HG02610 (cell line): ENCODE results near the gene GH1.
A peak's percentile ranks its signal among the peaks of the same experiment; 100 is the strongest.
"Not testable (repeated sequence)": the region's sequence is repeated elsewhere in the genome, so short reads cannot be mapped to it uniquely, and the experiment has no call there.

ENCODE experiments used
- ATAC-seq: cut with Tn5 transposase; IDR thresholded peaks from one replicate; pipeline ENCODE4 v1.9.1; 2021; ENCODE audit warnings: mild to moderate bottlenecking, moderate library complexity; ENCODE audit not compliant: unreplicated experiment

The GH1 gene

DNA sequence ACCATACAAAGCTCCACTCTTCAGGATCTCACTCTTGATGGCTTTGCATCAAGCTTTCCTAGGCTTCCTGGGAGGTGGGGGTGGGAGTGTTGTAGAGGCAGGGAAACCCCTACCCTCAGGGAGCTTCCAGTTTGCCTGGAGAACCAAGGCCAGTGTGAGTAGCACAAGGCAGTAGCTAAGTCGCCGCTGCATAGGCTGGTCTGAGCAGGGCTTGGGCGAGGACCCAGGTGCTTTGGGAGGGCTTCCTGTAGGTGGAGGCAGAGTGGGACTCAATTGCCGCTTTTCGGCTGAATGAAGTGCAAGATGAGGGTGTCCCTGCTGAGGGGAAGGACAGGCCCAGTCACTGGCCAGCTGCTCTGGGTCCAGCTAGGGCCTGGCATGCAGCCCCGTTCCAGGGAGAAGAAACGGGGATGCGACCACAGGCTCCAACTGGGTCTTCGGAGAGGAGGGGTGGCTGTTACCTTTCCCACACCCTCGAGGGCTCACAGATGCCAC, 9.6 kb upstream of the GH1 start:
- ATAC-seq = no peak

DNA sequence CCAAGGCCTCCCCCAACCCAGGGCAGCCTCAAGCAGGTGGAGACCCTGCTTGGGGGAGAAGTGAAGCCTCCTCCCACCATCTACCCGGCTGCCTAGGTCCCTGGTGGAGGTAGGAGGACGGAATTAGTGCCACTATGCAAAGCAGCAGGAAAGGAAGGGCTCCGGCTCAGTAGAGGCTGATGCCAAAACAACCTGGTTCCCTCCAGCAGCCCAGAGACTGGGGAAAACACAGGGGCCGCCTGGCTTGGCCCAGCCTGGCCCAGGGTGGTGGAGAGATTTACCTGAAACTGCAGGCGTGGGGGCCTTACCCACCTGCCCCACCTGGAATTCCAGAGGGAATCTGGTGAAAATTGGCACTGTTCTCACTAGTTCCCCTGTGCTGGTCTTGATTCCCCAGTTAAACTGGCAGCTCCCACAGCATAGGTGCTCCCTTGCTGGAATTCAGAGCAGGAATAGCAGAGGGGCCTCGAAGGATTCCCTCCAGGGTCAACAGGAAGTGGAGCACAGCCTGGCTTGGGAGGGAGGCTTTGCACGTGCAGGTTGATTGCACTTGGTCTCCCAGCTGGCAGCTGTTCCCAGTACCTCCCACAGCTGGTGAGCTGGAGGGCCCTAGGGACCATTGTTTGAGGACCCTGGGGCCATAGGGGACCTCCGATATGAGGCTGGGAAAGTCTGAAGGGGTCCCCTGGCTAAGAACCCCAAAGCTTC, 9.0 kb upstream of the GH1 start:
- no peak for ATAC-seq

DNA sequence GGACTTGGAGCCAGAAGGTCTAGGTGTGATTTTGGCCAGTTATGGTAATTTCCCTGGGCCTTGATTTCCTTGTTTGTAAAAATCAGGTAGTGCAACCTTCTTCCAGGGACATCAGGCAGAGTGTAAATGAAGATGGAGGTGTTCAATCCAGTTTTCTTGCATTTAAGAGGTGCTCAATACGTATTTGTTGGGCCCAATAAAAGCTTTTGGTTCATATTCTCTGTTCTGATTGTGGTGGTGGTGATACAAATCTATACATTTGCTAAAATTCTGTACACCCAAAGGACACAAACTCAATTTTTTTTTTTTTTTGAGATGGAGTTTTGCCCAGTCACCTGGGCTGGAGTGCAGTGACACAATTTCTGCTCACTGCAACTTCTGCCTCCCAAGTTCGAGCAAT, 7.5 kb upstream of the GH1 start:
- ATAC-seq = no peak

DNA sequence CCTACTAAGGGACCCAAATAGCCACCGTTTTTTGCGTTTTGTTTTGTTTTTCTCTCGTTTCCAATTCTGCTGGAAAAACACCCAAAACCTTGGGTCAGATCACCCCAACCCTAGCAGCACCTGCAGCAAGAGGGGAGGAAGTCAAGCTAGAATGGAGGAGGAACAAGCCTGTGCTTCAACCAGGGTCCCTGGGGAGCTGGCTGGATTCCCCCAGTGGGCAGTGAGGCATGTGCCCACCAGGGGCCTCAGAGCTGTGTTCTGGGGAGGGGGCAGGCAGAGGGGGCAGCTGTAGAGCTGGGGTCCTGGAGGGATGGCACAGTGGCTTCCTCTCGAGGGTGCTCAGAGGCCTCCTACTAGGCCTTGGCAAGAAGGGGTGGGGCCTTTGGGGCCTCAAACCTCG, 7.0 kb upstream of the GH1 start:
- ATAC-seq = no peak

DNA sequence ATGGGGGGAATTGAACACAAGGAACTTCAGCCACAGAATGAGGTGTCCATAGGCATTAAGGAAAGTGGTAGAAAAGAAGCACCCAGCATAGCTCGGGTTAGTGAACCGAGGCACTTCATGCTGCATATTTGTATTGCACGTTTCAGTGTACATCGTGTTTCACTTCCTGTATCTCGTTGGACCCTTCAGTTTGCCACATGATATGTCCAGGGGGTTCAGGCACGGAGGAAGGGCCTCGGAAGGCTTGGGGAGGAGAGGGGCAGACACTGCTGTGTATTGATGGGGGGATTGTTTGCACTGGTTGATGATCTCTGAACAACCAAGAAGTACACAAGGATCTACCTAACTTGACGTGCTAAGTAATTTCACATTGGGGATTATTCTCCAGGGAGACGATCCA, 3.8 kb upstream of the GH1 start:
- not testable (repeated sequence) for ATAC-seq

DNA sequence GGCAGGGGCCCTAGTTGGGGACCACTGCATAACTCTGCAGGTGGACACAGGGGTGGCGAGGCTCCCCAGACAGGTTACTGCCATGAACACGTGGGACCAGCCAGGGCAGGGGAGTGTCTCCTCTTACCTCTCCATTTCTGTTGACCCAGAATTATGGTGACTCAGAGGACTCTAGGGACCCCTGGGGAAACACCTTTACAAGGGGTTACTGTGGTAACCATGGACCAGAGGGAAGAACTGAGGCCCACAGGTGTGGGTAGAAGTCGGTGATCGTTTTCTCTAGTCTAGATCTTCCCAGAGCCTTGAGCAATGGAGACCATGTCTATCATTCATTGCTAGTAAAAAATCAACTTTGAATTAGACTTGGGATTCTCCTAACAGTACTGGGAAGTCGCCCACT, 2.1 kb upstream of the GH1 start:
- not testable (repeated sequence) for ATAC-seq

DNA sequence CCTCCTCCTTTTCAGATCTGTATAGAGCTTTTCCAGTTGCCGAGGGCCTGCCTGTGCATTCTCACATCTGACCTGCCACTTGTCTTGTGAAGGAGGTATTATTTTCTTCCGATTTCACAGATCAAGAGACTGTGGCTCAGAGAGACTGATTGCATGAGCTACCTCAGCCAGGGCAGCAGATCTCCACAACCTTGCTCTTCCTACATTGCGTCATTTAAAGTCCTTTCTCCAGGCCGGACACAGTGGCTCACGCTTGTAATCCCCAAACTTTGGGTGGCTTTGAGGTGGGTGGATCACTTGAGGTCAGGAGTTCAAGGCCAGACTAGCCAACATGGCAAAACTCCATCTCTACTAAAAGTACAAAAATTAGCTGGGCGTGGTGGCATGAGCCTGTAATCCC, 1.4 kb upstream of the GH1 start:
- ATAC-seq = not testable (repeated sequence)

DNA sequence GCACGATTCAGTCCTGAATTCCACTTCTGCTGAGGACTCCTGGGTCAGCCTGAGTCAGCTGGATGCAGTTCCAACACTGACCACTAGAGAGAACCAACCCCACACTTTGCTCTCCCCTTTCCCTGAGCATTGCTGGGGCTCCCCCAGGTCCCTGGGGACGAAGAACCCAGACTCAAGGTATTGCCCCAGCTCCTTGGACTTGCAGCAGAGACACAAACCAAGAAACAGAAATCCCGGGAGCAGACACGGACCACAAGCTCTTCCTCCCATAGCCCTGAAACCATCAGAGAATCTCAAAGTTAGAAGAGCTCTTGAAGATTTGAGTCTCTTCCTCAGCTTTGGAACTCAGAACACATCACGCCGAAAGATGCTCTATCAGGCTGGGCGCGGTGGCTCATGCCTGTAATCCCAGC, 678 bp upstream of the GH1 start:
- no peak for ATAC-seq

DNA sequence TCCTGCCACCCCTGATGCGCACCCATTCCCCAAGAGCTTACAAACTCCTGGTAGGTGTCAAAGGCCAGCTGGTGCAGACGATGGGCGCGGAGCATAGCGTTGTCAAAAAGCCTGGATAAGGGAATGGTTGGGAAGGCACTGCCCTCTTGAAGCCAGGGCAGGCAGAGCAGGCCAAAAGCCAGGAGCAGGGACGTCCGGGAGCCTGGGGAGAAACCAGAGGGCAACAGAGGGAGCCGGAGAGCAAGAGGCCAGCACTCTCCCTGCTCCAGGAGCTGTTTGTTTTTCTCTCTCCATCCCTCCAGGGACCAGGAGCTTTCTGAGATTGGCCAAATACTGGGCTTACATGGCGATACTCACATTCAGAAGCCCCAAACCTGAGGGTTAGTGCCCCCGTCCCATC, 334 bp downstream of the GH1 start:
- no peak for ATAC-seq

DNA sequence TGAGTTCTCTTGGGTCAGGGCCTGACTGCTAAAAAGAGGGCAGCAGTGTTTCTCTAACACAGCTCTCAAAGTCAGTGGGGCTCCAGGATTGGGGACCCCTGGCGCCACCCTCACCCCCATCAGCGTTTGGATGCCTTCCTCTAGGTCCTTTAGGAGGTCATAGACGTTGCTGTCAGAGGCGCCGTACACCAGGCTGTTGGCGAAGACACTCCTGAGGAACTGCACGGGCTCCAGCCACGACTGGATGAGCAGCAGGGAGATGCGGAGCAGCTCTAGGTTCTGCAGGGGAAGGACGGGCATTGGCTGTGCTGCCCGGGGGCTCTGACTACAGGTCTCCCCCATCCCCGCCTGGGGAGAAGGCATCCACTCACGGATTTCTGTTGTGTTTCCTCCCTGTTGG, 993 bp downstream of the GH1 start:
- no peak for ATAC-seq

DNA sequence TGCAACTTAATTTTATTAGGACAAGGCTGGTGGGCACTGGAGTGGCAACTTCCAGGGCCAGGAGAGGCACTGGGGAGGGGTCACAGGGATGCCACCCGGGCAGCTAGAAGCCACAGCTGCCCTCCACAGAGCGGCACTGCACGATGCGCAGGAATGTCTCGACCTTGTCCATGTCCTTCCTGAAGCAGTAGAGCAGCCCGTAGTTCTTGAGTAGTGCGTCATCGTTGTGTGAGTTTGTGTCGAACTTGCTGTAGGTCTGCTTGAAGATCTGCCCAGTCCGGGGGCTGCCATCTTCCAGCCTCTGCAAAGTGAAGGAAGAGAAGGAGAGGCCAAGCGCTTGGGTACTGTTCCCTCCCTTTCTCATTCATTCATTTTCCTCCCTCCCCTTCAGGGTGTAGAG, 1.4 kb downstream of the GH1 start:
- not testable (repeated sequence) for ATAC-seq

DNA sequence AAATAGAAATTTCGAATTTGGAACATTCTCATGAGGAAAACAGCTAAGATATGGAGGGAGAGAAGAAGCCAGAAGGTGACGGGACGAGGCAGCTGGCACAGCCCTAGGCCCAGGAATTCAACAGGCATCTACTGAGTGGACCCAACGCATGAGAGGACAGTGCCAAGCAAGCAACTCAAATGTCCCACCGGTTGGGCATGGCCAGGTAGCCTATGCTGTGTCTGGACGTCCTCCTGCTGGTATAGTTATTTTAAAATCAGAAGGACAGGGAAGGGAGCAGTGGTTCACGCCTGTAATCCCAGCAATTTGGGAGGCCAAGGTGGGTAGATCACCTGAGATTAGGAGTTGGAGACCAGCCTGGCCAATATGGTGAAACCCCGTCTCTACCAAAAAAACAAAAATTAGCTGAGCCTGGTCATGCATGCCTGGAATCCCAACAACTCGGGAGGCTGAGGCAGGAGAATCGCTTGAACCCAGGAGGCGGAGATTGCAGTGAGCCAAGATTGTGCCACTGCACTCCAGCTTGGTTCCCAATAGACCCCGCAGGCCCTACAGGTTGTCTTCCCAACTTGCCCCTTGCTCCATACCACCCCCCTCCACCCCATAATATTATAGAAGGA, 2.0 kb downstream of the GH1 start:
- ATAC-seq = no peak

DNA sequence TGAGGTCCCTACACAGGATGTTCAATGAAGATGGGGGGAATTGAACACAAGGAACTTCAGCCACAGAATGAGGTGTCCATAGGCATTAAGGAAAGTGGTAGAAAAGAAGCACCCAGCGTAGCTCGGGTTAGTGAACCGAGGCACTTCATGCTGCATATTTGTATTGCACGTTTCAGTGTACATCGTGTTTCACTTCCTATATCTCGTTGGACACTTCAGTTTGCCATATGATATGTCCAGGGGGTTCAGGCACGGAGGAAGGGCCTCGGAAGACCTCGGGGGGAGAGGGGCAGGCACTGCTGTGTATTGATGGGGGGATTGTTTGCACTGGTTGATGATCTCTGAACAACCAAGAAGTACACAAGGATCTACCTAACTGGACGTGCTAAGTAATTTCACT, 2.9 kb downstream of the GH1 start:
- ATAC-seq = peak; percentile 56

DNA sequence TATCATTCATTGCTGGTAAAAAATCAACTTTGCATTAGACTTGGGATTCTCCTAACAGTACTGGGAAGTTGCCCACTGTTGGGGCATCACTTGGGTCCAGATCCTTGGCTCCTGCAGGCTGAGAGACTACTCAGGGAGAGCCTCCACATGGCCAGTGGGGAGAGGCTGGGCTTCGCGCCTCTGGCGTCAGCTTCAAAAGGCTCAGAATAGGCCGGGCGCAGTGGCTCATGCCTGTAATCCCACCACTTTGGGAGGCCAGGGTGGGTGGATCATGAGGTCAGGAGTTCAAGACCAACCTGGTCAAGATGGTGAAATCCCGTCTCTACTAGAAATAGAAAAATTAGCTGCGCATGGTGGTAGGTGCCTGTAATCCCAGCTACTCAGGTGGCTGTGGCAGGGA, 4.2 kb downstream of the GH1 start:
- no peak for ATAC-seq

DNA sequence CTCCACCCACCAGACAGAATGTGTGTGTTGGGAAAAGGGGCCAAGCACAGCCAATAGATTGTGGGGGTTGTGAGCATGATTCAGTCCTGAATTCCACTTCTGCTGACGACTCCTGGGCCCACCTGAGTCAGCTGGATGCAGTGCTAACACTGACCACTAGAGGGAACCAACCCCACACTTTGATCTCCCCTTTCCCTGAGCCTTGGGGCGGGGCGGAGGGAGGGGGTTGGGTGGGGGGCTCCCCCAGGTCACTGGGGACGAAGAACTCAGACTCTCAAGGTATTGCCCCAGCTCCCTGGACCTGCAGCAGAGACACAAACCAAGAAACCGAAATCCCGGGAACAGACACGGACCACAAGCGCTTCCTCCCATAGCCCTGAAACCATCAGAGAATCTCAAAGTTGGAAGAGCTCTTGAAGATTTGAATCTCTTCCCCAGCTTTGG, 7.0 kb downstream of the GH1 start:
- no peak for ATAC-seq

DNA sequence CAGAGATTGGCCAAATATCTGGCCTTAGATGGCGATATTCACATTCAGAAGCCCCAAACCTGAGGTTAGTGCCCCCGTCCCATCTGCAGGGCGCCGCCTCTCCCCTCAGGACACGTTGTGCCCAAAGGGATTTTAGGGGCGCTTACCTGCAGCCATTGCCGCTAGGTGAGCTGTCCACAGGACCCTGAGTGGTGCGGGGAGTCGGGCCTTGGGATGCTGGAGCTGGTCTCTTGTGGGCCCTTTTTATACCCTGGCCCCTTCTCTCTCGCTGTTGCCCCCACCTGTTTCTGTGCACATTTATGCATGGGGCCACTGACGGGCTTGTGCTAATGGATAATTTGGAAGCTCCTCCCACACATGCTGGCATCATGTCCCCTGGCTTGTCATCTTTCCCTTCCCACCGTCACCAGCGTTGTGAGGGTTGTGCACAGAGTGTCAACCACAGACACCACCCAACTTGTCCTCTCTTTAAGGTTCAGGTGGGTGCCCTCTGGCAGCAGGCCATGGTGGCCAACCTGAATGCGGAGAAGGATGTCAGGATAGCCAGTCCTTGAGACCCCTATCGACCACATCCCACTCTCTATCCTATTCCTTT, 7.5 kb downstream of the GH1 start, which contains the start of gene CSHL1:
Gene CSHL1, minus strand, starts transcription at position 218 of the 595 bp plus-strand sequence. Its CDS starts 62 bp downstream, at position 156.
- no peak for ATAC-seq

DNA sequence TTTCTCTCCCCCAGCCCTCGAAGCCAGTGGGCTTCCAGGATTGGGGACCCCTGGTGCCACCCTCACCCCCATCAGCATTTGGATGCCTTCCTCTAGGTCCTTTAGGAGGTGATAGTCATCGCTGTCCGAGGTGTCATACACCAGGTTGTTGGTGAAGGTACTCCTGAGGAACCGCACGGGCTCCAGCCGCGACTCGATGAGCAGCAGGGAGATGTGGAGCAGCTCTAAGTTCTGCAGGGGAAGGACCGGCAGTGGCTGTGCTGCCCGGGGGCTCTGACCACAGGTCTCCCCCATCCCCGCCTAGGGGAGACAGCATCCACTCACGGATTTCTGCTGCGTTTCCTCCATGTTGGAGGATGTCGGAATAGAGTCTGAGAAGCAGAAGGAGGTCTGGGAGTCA, 8.5 kb downstream of the GH1 start:
- ATAC-seq = no peak

DNA sequence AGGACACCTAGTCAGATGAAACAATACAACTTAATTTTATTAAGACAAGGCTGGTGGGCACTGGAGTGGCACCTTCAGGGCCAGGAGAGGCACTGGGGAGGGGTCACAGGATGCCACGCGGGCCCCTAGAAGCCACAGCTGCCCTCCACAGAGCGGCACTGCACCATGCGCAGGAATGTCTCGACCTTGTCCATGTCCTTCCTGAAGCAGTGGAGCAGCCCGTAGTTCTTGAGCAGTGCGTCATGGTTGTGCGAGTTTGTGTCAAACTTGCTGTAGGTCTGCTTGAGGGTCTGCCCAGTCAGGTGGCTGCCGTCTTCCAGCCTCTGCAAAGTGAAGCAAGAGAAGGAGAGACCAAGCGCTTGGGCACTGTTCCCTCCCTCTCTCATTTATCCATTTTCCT, 9.1 kb downstream of the GH1 start:
- not testable (repeated sequence) for ATAC-seq

DNA sequence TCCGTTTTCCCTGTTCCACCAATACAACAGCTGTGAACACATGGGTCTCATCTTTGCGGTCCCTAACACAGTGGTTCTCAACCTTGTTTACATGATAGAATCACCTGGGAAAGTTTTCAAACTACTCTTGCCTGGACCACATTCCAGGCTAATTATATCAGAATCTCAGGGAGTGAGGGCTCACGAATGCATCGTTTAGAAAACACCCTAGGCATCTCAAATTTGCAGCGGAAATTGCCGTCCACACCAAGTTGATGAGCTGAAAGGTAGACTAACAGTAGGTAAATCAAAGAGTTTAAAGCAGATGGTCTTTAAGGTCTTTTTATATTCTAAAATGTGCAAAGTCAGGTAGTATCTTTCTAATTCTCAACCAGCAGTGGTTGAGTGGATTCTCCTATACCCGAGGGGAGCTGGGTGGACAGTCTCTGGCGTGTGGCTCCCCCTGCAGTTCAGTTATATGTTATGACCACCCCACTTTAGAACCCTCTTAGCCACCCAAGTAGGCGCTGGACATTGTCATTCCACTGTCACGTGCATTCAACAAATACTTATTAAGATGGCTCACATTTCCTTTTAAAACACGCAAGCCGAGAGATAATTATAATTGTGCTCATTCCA, 11.4 kb downstream of the GH1 start:
- ATAC-seq = not testable (repeated sequence)

DNA sequence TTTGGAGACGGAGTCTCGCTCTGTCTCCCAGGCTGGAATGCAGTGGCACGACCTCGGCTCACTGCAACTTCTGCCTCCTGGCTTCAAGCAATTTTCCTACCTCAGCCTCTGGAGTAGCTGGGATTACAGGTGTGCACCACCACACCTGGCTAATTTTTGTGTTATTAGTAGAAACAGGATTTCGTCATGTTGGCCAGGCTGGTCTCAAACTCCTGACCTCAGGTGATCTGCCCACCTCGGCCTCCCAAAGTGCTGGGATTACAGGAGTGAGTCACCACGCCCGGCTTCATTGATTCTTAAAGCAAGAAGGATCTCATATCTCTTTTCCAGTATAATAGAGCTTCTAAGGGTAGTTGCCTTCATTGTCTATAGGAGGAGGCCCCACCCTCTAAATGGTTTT, 13.8 kb downstream of the GH1 start:
- not testable (repeated sequence) for ATAC-seq

DNA sequence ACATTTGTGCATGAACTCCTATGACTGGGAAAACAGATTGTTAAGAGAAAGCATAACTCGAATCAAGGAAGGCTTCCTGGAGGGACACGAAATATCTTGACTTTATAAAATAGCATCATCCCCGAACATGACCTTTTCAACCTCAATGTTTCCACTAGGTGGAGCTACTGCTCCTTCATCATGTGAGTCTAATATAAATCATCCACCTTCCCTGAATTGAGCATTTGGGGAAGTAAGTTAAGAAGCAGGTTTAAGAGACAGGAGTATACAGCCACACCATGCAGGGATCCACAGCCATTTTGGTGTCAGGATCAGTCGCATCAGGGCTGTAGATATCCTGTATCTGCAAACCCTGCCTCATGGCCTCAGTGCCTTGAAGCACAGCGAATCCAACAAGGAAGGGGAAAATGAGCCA, 14.8 kb downstream of the GH1 start:
- ATAC-seq = not testable (repeated sequence)

DNA sequence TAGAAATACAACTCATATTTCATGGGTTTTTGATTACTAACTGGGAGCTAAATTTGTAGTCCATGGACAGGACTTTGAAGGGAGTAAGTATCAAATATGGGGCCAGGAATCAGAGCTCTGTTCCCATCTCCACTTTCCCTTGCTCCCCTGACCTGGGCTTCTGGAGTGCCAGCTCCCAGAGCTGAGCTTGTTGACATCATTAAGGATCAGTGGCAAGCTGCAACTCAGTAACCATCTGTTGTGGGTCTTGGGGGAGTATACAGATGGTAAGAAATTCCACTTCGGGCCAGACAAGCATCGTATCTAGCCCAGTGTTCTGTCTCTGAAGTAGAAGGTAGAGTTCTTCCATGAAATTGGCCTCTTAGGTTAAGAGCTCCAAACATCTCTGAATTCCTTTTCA, 16.7 kb downstream of the GH1 start:
- not testable (repeated sequence) for ATAC-seq
